Measurements from ENCODE around the gene SH3BGR.

GRCh38 chr21:39559511-39559910, 107.7 kb downstream of the SH3BGR start:
- TF ChIP-seq, protein P1, sequence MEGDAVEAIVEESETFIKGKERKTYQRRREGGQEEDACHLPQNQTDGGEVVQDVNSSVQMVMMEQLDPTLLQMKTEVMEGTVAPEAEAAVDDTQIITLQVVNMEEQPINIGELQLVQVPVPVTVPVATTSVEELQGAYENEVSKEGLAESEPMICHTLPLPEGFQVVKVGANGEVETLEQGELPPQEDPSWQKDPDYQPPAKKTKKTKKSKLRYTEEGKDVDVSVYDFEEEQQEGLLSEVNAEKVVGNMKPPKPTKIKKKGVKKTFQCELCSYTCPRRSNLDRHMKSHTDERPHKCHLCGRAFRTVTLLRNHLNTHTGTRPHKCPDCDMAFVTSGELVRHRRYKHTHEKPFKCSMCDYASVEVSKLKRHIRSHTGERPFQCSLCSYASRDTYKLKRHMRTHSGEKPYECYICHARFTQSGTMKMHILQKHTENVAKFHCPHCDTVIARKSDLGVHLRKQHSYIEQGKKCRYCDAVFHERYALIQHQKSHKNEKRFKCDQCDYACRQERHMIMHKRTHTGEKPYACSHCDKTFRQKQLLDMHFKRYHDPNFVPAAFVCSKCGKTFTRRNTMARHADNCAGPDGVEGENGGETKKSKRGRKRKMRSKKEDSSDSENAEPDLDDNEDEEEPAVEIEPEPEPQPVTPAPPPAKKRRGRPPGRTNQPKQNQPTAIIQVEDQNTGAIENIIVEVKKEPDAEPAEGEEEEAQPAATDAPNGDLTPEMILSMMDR (IDR thresholded peaks at IDR 0.05), result no peak
- no peak for TF ChIP-seq POLR2A (IDR thresholded peaks at IDR 0.05)

Measured in body of pancreas (tissue), 4 donors.